Measurements from ENCODE around the gene NRTN.

GRCh38 chr19:5837761-5838352 lies 33.0 kb downstream of the NRTN start:
- TF ChIP-seq CTCF (IDR thresholded peaks at IDR 0.05) (no peak), POLR2A (IDR thresholded peaks at IDR 0.05) (no peak)

Data from esophagus squamous epithelium (tissue), 4 donors.